Fibroblast of villous mesenchyme (primary cell): Measurements from ENCODE around the gene TBC1D22A. TPM values are rescaled to one million over a fixed set of nuclear protein-coding genes. Genes with fewer than 3 reads are reported as not detected.

ENCODE experiments used
- DNase-seq: peaks from one replicate; pipeline ENCODE4 v3.0.0-alpha.2; 2010; ENCODE audit warnings: low read depth
- H3K4me3 ChIP-seq: 2 replicates; pipeline ENCODE4 v1.5.1; 2011; ENCODE audit warnings: low read depth, mild to moderate bottlenecking, low read length
- total RNA-seq: library from RNA; depleted of rRNA; stranded (reverse); fragments of >200 nt; gene quantifications from 2 replicates; pipeline ENCODE4 v1.2.3, GENCODE V29; 2012
- TF ChIP-seq, protein P1 (sequence below): IDR thresholded peaks from 2 replicates; pipeline ENCODE4 v1.5.1; 2012; ENCODE audit warnings: low read depth, mild to moderate bottlenecking, low read length; ENCODE audit not compliant: insufficient read depth

The TBC1D22A gene
- total RNA-seq, 1 donor, result 12.5 TPM

DNA sequence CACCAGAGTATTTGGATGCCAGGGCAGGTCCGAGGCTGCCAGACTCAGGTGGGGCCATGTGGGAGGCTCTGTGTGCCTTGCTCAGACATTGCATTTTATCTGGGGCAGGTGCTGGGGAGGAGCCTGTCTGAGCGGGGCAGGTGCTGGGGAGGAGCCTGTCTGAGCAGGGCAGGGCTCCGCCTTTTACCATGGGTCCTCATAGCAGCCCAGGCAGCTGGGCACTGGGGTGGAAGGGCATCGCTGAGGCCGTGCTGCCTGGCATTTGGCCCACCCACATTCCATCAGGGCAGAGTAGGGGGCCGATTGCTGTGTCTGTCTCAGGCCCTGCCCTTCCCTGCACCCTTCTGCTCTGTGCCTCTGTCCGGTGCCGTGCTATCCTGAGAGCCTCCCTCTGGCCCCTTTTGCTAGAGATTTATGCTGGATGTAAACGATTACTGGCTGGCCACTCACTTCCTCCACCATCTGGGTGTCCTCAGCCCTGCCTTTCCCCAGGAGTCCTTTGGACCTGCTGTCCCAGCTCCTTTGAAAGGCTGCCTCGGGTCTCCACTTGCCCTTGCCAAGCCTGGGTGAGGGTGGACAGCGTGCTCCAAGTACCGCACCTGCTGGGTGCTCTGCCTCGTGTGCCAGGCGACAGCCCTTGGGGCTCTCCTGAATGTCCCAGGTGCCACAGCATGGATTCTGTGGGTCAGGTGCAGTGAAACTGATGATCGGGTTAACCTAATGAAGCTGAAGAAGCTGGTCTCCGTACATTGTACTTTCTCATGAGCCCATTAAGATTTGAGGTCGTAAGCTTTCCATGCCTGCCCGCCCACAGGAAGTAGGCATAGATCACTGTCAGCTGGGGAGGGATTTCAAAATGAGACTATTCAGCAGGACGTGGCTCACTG lies 281.6 kb downstream of the TBC1D22A start:
- TF ChIP-seq, protein P1, sequence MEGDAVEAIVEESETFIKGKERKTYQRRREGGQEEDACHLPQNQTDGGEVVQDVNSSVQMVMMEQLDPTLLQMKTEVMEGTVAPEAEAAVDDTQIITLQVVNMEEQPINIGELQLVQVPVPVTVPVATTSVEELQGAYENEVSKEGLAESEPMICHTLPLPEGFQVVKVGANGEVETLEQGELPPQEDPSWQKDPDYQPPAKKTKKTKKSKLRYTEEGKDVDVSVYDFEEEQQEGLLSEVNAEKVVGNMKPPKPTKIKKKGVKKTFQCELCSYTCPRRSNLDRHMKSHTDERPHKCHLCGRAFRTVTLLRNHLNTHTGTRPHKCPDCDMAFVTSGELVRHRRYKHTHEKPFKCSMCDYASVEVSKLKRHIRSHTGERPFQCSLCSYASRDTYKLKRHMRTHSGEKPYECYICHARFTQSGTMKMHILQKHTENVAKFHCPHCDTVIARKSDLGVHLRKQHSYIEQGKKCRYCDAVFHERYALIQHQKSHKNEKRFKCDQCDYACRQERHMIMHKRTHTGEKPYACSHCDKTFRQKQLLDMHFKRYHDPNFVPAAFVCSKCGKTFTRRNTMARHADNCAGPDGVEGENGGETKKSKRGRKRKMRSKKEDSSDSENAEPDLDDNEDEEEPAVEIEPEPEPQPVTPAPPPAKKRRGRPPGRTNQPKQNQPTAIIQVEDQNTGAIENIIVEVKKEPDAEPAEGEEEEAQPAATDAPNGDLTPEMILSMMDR, result no peak
- H3K4me3 ChIP-seq, result no peak overlapping the region
- DNase-seq, result peak; percentile 81

DNA sequence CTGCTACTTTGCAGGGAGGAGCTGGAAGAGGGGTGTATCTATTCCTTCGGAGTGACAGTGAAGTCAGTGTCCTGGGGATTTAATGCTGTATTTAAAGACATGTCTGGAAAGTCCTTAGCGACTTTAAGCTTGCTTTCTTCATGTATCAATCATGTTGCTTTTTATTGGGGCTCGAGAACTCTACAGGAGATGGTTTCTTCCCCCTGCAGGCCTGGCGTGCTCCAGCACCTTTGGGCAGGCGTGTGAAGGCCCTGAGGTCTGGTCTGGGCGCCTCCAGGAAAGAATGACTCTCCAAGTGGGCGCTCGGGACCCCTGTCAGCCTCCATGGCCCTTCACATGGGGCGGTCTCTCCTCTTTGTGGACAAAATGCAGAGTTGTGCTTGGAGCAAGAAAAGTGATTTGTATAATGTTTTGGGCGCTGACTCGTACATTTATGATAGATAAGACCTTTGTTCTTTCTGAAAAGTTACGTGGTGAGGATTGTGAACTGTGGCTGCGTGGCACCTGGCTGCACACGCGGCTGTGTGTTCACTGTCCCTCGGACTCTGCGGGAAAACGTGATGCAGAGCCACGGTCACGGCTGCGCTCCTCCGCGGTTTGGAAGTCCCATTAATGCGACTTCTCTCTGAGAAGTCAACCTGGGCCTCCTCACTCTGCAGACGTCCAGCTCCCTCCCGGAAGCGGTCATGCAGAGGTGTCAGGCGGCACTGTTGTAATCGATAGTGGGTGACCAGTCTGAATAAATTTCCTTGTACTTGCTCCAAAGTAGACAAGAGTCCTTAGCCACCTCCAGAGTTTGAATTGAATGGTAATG lies 282.5 kb downstream of the TBC1D22A start:
- H3K4me3 ChIP-seq, result no peak overlapping the region
- TF ChIP-seq, protein P1, result no peak
- DNase-seq, result no peak

GRCh38 chr22:47045691-47046410 lies 283.4 kb downstream of the TBC1D22A start:
- TF ChIP-seq, protein P1, result no peak
- no peak for DNase-seq
- no peak overlapping the region for H3K4me3 ChIP-seq

GRCh38 chr22:47046411-47047065 lies 284.1 kb downstream of the TBC1D22A start:
- TF ChIP-seq, protein P1, result no peak
- no peak overlapping the region for H3K4me3 ChIP-seq
- DNase-seq, result no peak

- TF ChIP-seq, protein P1, result no peak
- no peak for DNase-seq
- H3K4me3 ChIP-seq, result no peak overlapping the region
These were observed 285.1 kb downstream of the TBC1D22A start for GRCh38 chr22:47047321-47048122.
